CD4-positive, alpha-beta T cell (primary cell): Measurements from ENCODE around the gene MIR17HG. TPM values are rescaled to one million over a fixed set of nuclear protein-coding genes. Genes with fewer than 3 reads are reported as not detected.
A peak's percentile ranks its signal among the peaks of the same experiment; 100 is the strongest.

ENCODE experiments used
- ATAC-seq: fragments of 200-7000 bp; cut with Tn5 transposase; one replicate; pipeline ENCODE4 v1.10.0; 2022; ENCODE audit warnings: mild to moderate bottlenecking; ENCODE audit not compliant: poor library complexity
- CTCF ChIA-PET: fragments of 350-600 bp; sonication (Branson Sonifier 250); formaldehyde crosslinking; loops from one replicate; lab custom pipeline; 2021; ENCODE audit warnings: antibody characterized with exemption, inconsistent platforms; lab: Charles Lee
- POLR2A ChIA-PET: fragments of 350-600 bp; sonication (Branson Sonifier 250); formaldehyde crosslinking; loops from one replicate; lab custom pipeline; 2021; ENCODE audit warnings: antibody characterized with exemption, inconsistent platforms; lab: Charles Lee
- DNase-seq, 14 experiments: peaks; one replicate each; pipeline ENCODE4 v3.0.0-alpha.2; 2013 to 2020; ENCODE audit warnings: mixed read lengths in 2 of 14
- H3K27ac ChIP-seq, 2 donors: one replicate each; pipeline versions ENCODE4 v1.5.1 to v1.7.0; 2013; ENCODE audit warnings: low read length in 2 of 2, low read depth in 1 of 2, mild to moderate bottlenecking in 1 of 2
- H3K27me3 ChIP-seq, 2 experiments: 1 replicate in 1 of 2; 2 replicates in 1 of 2; pipeline versions ENCODE4 v1.6.1 to v1.7.0; 2013; ENCODE audit warnings: low read length in 2 of 2, control low read depth in 1 of 2, mild to moderate bottlenecking in 1 of 2, moderate library complexity in 1 of 2; ENCODE audit not compliant: insufficient read depth in 2 of 2, control insufficient read depth in 1 of 2
- H3K36me3 ChIP-seq: one replicate; pipeline ENCODE4 v1.6.1; 2013; ENCODE audit warnings: low read length, control low read depth; ENCODE audit not compliant: insufficient read depth
- H3K4me1 ChIP-seq: one replicate; pipeline ENCODE4 v1.6.1; 2013; ENCODE audit warnings: low read length, control low read depth; ENCODE audit not compliant: insufficient read depth
- H3K4me3 ChIP-seq: one replicate; pipeline ENCODE4 v1.5.1; 2013; ENCODE audit warnings: mild to moderate bottlenecking, low read length, moderate library complexity
- H3K9me3 ChIP-seq, 2 experiments: 1 replicate in 1 of 2; 2 replicates in 1 of 2; pipeline versions ENCODE4 v1.6.1 to v1.7.0; 2013; ENCODE audit warnings: low read length in 2 of 2, mild to moderate bottlenecking in 2 of 2, control low read depth in 1 of 2, moderate library complexity in 1 of 2; ENCODE audit not compliant: control insufficient read depth in 1 of 2, insufficient read depth in 1 of 2
- H3K27ac Mint-ChIP-seq: one replicate; pipeline ENCODE4 v1.8.0; 2020; ENCODE audit warnings: mixed read lengths
- H3K27me3 Mint-ChIP-seq: one replicate; pipeline ENCODE4 v1.8.0; 2021; ENCODE audit warnings: mixed read lengths
- H3K36me3 Mint-ChIP-seq: one replicate; pipeline ENCODE4 v1.8.0; 2021; ENCODE audit warnings: low read depth, mixed read lengths
- H3K4me1 Mint-ChIP-seq: one replicate; pipeline ENCODE4 v1.8.0; 2021; ENCODE audit warnings: low read depth, mixed read lengths
- H3K4me3 Mint-ChIP-seq: one replicate; pipeline ENCODE4 v1.8.0; 2020; ENCODE audit warnings: mild to moderate bottlenecking, mixed read lengths
- H3K9me3 Mint-ChIP-seq: one replicate; pipeline ENCODE4 v1.8.0; 2020; ENCODE audit warnings: mixed read lengths
- CTCF ChIP-seq: fragments of 200-600 bp; IDR thresholded peaks from one replicate; pipeline ENCODE4 v1.8.0; 2022; ENCODE audit warnings: antibody characterized with exemption, mild to moderate bottlenecking
- intact Hi-C, 2 experiments: fragments of 100-400 bp; cut with DNase I in 1 of 2; cut with micrococcal nuclease in 1 of 2; formaldehyde crosslinking; loops; one replicate each; pipeline versions ENCODE4 v1.15.1 to v1.9.0; 2023 to 2025; cut with DNase I, micrococcal nuclease
- total RNA-seq, 174 experiments: library from RNA in 2 of 174; stranded (reverse) in 2 of 174; gene quantifications; one replicate each; pipeline ENCODE4 v1.2.3 and lab custom pipeline; 2021 to 2026

Gene MIR17HG
- total RNA-seq, 2 experiments from 2014 or later: 6.0 to 6.6 TPM

GRCh38 chr13:91356919-91357612, 9.6 kb downstream of the MIR17HG start:
- Histone ChIP-seq H3K27me3 (no peaks in the 10 kb centered on the region), H3K4me3 (no peak overlapping the region), H3K36me3 (peaks cover 38% of the 10 kb centered on the region), H3K27ac (no peak overlapping the region), H3K9me3 (no peaks in the 10 kb centered on the region), H3K4me1 (no peaks in the 10 kb centered on the region)
- Mint-ChIP-seq H3K4me1 (peaks cover 44% of the 10 kb centered on the region), H3K4me3 (no peak overlapping the region), H3K9me3 (no peaks in the 10 kb centered on the region), H3K36me3 (peaks cover 48% of the 10 kb centered on the region), H3K27ac (no peak overlapping the region), H3K27me3 (no peaks in the 10 kb centered on the region)
- intact Hi-C loops: no loop called here
- no peak for TF ChIP-seq CTCF
- DNase-seq (no peak), ATAC-seq (no peak)
- ChIA-PET CTCF (no interaction called here), POLR2A (no interaction called here)

- CTCF ChIA-PET: no interaction called here
- no peak overlapping the region for H3K4me3 ChIP-seq
- POLR2A ChIA-PET: interaction anchor here (0.9 kb wide), 1 partner anchor 11 kb away, joined by 3 read pairs; no protein-coding TSS in a partner anchor
- Mint-ChIP-seq H3K27me3 (no peaks in the 10 kb centered on the region), H3K27ac (peak overlapping the region; percentile 45), H3K4me3 (no peak overlapping the region), H3K36me3 (peaks cover 41% of the 10 kb centered on the region), H3K4me1 (peaks cover 40% of the 10 kb centered on the region), H3K9me3 (no peaks in the 10 kb centered on the region)
- TF ChIP-seq CTCF: no peak
- H3K9me3 ChIP-seq: no peaks in the 10 kb centered on the region
- peaks cover 31% of the 10 kb centered on the region for H3K36me3 ChIP-seq
- DNase-seq: no peak
- ATAC-seq: no peak
- no peak overlapping the region for H3K27ac ChIP-seq
- no peaks in the 10 kb centered on the region for H3K4me1 ChIP-seq
- intact Hi-C loops: no loop called here
- H3K27me3 ChIP-seq: no peaks in the 10 kb centered on the region
These were observed 10.3 kb downstream of the MIR17HG start for GRCh38 chr13:91357613-91358386.

- ChIA-PET CTCF (no interaction called here), POLR2A (interaction anchor here (0.9 kb wide), 1 partner anchor 12 kb away, joined by 3 read pairs; no protein-coding TSS in a partner anchor)
- H3K27me3 Mint-ChIP-seq: no peaks in the 10 kb centered on the region
- H3K4me1 ChIP-seq: no peaks in the 10 kb centered on the region
- peaks cover 25% of the 10 kb centered on the region for H3K36me3 ChIP-seq
- H3K27me3 ChIP-seq: no peaks in the 10 kb centered on the region
- no peak overlapping the region for H3K4me3 ChIP-seq
- H3K27ac ChIP-seq: no peak overlapping the region
- no peak for ATAC-seq
- no peak for DNase-seq
- peak overlapping the region; percentile 45 for H3K27ac Mint-ChIP-seq
- no peak for TF ChIP-seq CTCF
- H3K36me3 Mint-ChIP-seq: peaks cover 35% of the 10 kb centered on the region
- H3K9me3 ChIP-seq: no peaks in the 10 kb centered on the region
- peaks cover 36% of the 10 kb centered on the region for H3K4me1 Mint-ChIP-seq
- intact Hi-C loops: no loop called here
- H3K4me3 Mint-ChIP-seq: no peak overlapping the region
- no peaks in the 10 kb centered on the region for H3K9me3 Mint-ChIP-seq
These were observed 10.9 kb downstream of the MIR17HG start for GRCh38 chr13:91358387-91358782.
